PC-3 (cell line): Measurements from ENCODE around the gene SNCG. TPM values are rescaled to one million over a fixed set of nuclear protein-coding genes. Genes with fewer than 3 reads are reported as not detected.
A peak's percentile ranks its signal among the peaks of the same experiment; 100 is the strongest.
"Not testable (repeated sequence)": the region's sequence is repeated elsewhere in the genome, so short reads cannot be mapped to it uniquely, and the experiment has no call there.

Experiments
- ATAC-seq: fragments of 200-7000 bp; cut with Tn5 transposase; 2 replicates; pipeline ENCODE4 v1.9.1; 2020; ENCODE audit warnings: mild to moderate bottlenecking, moderate library complexity
- BruUV-seq: library from RNA; stranded (reverse); fragments of 400-500 nt; replicated peaks from 2 replicates; lab custom pipeline; 2021; lab: Mats Ljungman, UMichigan
- CTCF ChIA-PET: fragments of 300-600 bp; sonication (Branson Sonifier 250); formaldehyde crosslinking; loops from one replicate; lab custom pipeline; 2022; ENCODE audit warnings: antibody characterized with exemption; lab: Charles Lee
- POLR2A ChIA-PET: fragments of 300-600 bp; sonication (Branson Sonifier 250); formaldehyde crosslinking; loops from one replicate; lab custom pipeline; 2022; ENCODE audit warnings: antibody characterized with exemption; ENCODE audit not compliant: unreplicated experiment; lab: Charles Lee
- DNase-seq: peaks from one replicate; pipeline ENCODE4 v3.0.0-alpha.2; 2015
- H2AFZ ChIP-seq: fragments of 300-600 bp; sonication (generic); 2 replicates; pipeline ENCODE4 v1.6.0; 2016; ENCODE audit warnings: antibody characterized with exemption, low read length
- H3F3A ChIP-seq: fragments of 300-600 bp; sonication (generic); one replicate; pipeline ENCODE4 v1.6.0; 2017; ENCODE audit warnings: antibody characterized with exemption, low read length, control low read depth, mild to moderate bottlenecking; ENCODE audit not compliant: unreplicated experiment
- H3K27ac ChIP-seq: fragments of 300-600 bp; sonication (generic); 2 replicates; pipeline ENCODE4 v1.5.1; 2016; ENCODE audit warnings: mild to moderate bottlenecking, low read length
- H3K27me3 ChIP-seq: fragments of 300-600 bp; sonication (generic); 2 replicates; pipeline ENCODE4 v1.6.1; 2016; ENCODE audit warnings: low read length, mixed read lengths
- H3K36me3 ChIP-seq: fragments of 300-600 bp; sonication (generic); 2 replicates; pipeline ENCODE4 v1.6.1; 2016; ENCODE audit warnings: low read depth, mixed run types, low read length, mixed read lengths
- H3K4me1 ChIP-seq: fragments of 300-600 bp; sonication (generic); 2 replicates; pipeline ENCODE4 v1.5.1; 2016; ENCODE audit warnings: low read length; ENCODE audit not compliant: insufficient read depth
- H3K4me2 ChIP-seq: fragments of 300-600 bp; sonication (generic); 2 replicates; pipeline ENCODE4 v1.6.0; 2016; ENCODE audit warnings: low read length
- H3K4me3 ChIP-seq: fragments of 300-600 bp; sonication (generic); 2 replicates; pipeline ENCODE4 v1.5.1; 2016; ENCODE audit warnings: mild to moderate bottlenecking, low read length, mixed read lengths
- H3K79me2 ChIP-seq: fragments of 300-600 bp; sonication (generic); 2 replicates; pipeline ENCODE4 v1.6.1; 2017; ENCODE audit warnings: low read length, mixed read lengths
- H3K9ac ChIP-seq: fragments of 300-600 bp; sonication (generic); 2 replicates; pipeline ENCODE4 v1.6.0; 2016; ENCODE audit warnings: mild to moderate bottlenecking, low read length
- H3K9me2 ChIP-seq: fragments of 300-600 bp; sonication (generic); replicated peaks from 2 replicates; pipeline ENCODE4 v1.6.1; 2016; ENCODE audit warnings: mixed run types, low read length, mixed read lengths
- H3K9me3 ChIP-seq: fragments of 300-600 bp; sonication (generic); 2 replicates; pipeline ENCODE4 v1.6.1; 2016; ENCODE audit warnings: low read length, mixed read lengths
- H4K20me1 ChIP-seq: fragments of 300-600 bp; sonication (generic); 2 replicates; pipeline ENCODE4 v1.6.1; 2016; ENCODE audit warnings: low read length, mixed read lengths
- EZH2 ChIP-seq: fragments of 300-600 bp; sonication (generic); IDR thresholded peaks from one replicate; pipeline ENCODE4 v1.6.1; 2017; ENCODE audit warnings: antibody characterized with exemption, mild to moderate bottlenecking, low read length; ENCODE audit not compliant: unreplicated experiment
- EZH2phosphoT487 ChIP-seq: fragments of 300-600 bp; sonication (generic); IDR thresholded peaks from 2 replicates; pipeline ENCODE4 v1.6.1; 2018; ENCODE audit warnings: mild to moderate bottlenecking, antibody characterized with exemption, low read length, borderline replicate concordance
- intact Hi-C: fragments of 100-400 bp; cut with micrococcal nuclease; formaldehyde crosslinking; loops from 2 replicates; pipeline ENCODE4 v1.9.0; 2023
- total RNA-seq: library from RNA; depleted of rRNA; stranded (reverse); fragments of >200 nt; gene quantifications from 2 replicates; pipeline ENCODE4 v1.2.3, GENCODE V29; 2014
- TF ChIP-seq, protein P1 (sequence below): fragments of 300-600 bp; sonication (generic); conservative IDR thresholded peaks from 2 replicates; pipeline ENCODE4 v1.5.1; 2017; ENCODE audit warnings: antibody characterized with exemption, low read depth, mild to moderate bottlenecking, low read length

Gene SNCG
- total RNA-seq, 1 experiment from 2014 or later: 2.7 TPM

- no TSS peak for BruUV-seq
- ChIA-PET POLR2A (no interaction called here), CTCF (no interaction called here)
- H3K9me3 ChIP-seq: no peaks in the 10 kb centered on the region
- intact Hi-C loops: no loop called here
- no peak overlapping the region for H2AFZ ChIP-seq
- H3K27ac ChIP-seq: no peak overlapping the region
- no peak overlapping the region for H3K4me3 ChIP-seq
- H3K4me1 ChIP-seq: peaks cover 13% of the 10 kb centered on the region
- no peaks in the 10 kb centered on the region for H3K27me3 ChIP-seq
- no peaks in the 10 kb centered on the region for H4K20me1 ChIP-seq
- no peak overlapping the region for H3K9ac ChIP-seq
- ATAC-seq (peak; percentile 57), DNase-seq (peak; percentile 60)
- no peaks in the 10 kb centered on the region for H3K79me2 ChIP-seq
- peak overlapping the region; percentile 13; the same call in 1 of the 2 replicates for H3K4me2 ChIP-seq
- H3F3A ChIP-seq: no peaks in the 10 kb centered on the region
- no peaks in the 10 kb centered on the region for H3K36me3 ChIP-seq
- no peaks in the 10 kb centered on the region for H3K9me2 ChIP-seq
- no peak for TF ChIP-seq EZH2phosphoT487
- TF ChIP-seq, protein P1, sequence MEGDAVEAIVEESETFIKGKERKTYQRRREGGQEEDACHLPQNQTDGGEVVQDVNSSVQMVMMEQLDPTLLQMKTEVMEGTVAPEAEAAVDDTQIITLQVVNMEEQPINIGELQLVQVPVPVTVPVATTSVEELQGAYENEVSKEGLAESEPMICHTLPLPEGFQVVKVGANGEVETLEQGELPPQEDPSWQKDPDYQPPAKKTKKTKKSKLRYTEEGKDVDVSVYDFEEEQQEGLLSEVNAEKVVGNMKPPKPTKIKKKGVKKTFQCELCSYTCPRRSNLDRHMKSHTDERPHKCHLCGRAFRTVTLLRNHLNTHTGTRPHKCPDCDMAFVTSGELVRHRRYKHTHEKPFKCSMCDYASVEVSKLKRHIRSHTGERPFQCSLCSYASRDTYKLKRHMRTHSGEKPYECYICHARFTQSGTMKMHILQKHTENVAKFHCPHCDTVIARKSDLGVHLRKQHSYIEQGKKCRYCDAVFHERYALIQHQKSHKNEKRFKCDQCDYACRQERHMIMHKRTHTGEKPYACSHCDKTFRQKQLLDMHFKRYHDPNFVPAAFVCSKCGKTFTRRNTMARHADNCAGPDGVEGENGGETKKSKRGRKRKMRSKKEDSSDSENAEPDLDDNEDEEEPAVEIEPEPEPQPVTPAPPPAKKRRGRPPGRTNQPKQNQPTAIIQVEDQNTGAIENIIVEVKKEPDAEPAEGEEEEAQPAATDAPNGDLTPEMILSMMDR: no peak
- no peak for TF ChIP-seq EZH2
Measured at GRCh38 chr10:86931872-86932271, 26.5 kb upstream of the SNCG start.

DNA sequence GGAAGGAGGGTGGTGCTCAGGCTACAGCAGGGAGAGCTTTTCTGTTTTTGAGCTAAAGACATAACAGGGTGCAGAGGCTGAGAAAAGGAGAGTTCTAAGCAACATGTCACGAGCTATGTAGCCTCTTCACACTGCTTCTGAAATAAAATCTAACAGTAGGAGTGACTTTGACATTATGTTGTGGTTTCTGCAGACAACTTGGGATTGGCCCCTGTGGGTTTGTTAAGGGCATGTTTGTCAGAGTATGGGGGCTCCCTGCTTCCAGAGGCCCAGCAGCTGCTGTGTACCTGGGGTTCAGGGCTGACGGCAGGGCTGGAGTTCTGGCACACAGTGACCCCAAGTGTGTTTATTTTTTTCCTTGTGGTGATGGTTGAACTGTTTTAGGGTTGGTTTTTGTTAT lies 25.7 kb upstream of the SNCG start:
- no peaks in the 10 kb centered on the region for H3K27me3 ChIP-seq
- no peaks in the 10 kb centered on the region for H3K9me2 ChIP-seq
- H3K9me3 ChIP-seq: no peaks in the 10 kb centered on the region
- no peak overlapping the region for H2AFZ ChIP-seq
- H3K27ac ChIP-seq: no peak overlapping the region
- H3K79me2 ChIP-seq: no peaks in the 10 kb centered on the region
- H4K20me1 ChIP-seq: no peaks in the 10 kb centered on the region
- no peak overlapping the region for H3K4me2 ChIP-seq
- ChIA-PET POLR2A (no interaction called here), CTCF (no interaction called here)
- no peak for TF ChIP-seq EZH2
- no peak for TF ChIP-seq EZH2phosphoT487
- TF ChIP-seq, protein P1: no peak
- BruUV-seq: no TSS peak
- peaks cover 13% of the 10 kb centered on the region for H3K4me1 ChIP-seq
- intact Hi-C loops: no loop called here
- no peak overlapping the region for H3K4me3 ChIP-seq
- no peak overlapping the region for H3K9ac ChIP-seq
- no peaks in the 10 kb centered on the region for H3F3A ChIP-seq
- DNase-seq (no peak), ATAC-seq (no peak)
- H3K36me3 ChIP-seq: no peaks in the 10 kb centered on the region

DNA sequence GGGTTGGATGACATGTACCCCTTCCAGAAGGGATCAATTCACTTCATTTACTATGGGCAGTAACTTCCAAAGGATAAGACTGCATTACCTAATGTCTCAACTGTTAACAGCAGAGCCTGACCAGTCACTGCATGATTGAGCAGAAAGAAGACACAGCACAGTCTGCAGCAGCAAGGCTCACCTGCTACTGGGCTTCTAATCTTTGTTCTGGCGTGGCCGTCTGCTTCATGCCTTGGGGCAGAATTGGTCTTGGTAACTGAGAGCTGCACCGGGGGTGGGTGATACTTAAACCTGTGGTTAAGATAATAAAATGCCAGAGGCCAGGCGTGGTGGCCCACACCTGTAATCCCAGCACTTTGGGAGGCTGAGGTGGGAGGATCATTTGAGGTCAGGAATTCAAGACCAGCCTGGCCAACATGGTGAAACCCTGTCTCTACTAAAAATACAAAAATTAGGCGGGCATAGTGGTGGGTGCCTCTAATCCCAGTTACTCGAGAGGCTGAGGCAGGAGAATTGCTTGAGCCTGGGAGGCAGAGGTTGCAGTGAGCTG lies 24.2 kb upstream of the SNCG start:
- H4K20me1 ChIP-seq, H2AFZ ChIP-seq, H3F3A ChIP-seq, H3K27ac ChIP-seq, H3K4me2 ChIP-seq, H3K79me2 ChIP-seq, H3K9me2 ChIP-seq, intact Hi-C loops, H3K9ac ChIP-seq, H3K36me3 ChIP-seq, H3K4me3 ChIP-seq, H3K27me3 ChIP-seq, BruUV-seq, H3K9me3 ChIP-seq, CTCF ChIA-PET, POLR2A ChIA-PET: not testable (repeated sequence)
- ATAC-seq (peak; percentile 31; the same call in 1 of the 2 replicates), DNase-seq (peak; percentile 23)
- peaks cover 13% of the 10 kb centered on the region for H3K4me1 ChIP-seq
